ENCODE results near the gene ASTN2.

ASTN2 gene

DNA sequence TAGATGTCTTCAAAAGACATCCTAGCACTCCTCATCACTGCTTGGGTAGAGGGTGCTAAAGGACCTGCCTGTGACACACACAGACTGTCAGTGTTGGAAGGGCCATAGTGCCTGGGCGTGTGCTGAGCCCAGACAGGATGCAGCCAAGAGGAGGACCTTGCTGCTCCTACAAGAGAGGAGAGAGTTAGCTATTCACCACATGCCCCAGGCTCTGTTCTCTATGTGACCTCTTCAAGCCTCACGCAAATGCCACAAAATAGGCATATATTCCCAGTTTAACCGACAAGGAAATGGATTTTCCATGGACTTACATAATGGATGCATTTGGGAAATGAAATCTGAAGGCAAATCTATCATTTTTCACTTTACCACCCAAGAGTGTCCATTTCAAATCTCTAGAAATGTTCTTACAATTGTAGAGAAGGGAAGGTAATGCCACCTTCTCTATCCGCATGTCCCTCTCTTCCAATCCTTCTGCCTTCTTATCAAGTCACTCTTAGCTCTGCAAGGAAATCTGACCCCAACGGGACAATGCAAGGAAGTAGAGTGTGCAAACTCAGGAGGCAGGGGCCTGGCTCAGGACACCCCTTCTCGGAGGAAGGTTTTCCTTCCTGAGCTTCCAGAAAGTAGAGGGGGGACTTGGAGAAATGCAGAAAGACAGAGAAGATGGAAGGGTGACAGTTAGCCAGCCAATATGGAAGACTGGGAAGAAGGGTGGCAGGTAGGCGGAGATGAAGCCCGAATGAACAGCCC lies 678.3 kb downstream of the ASTN2 start:
- no peak overlapping the region; the same call in 1 of the 2 replicates for H3K4me2 ChIP-seq (ENCODE audit: low read depth, low read length)
- no peaks in the 10 kb centered on the region for H3K4me1 ChIP-seq (ENCODE audit: low read length)
- H3K4me3 ChIP-seq (ENCODE audit: low read length) = no peak overlapping the region
- H3K9me2 ChIP-seq (replicated peaks; ENCODE audit: insufficient read depth, low read length) = no peaks in the 10 kb centered on the region
- H4K20me1 ChIP-seq (ENCODE audit: insufficient read depth, low read length) = no peaks in the 10 kb centered on the region
- H3K27ac ChIP-seq (ENCODE audit: low read length) = no peak overlapping the region
- no peaks in the 10 kb centered on the region for H3K36me3 ChIP-seq (replicated peaks; ENCODE audit: insufficient read depth, low read length)
- H3K79me2 ChIP-seq (ENCODE audit: low read length) = no peaks in the 10 kb centered on the region
- no peak for DNase-seq
- no peaks in the 10 kb centered on the region for H3K9me3 ChIP-seq (replicated peaks; ENCODE audit: insufficient read depth, low read length)
- peak overlapping the region; percentile 69 for H2AFZ ChIP-seq (ENCODE audit: low read length)
- TF ChIP-seq EZH2phosphoT487 (IDR thresholded peaks at IDR 0.05; ENCODE audit: low read length) (no peak), EZH2 (optimal IDR thresholded peaks at IDR 0.05; ENCODE audit: low read depth, low read length) (no peak)
- TF ChIP-seq, protein P1, sequence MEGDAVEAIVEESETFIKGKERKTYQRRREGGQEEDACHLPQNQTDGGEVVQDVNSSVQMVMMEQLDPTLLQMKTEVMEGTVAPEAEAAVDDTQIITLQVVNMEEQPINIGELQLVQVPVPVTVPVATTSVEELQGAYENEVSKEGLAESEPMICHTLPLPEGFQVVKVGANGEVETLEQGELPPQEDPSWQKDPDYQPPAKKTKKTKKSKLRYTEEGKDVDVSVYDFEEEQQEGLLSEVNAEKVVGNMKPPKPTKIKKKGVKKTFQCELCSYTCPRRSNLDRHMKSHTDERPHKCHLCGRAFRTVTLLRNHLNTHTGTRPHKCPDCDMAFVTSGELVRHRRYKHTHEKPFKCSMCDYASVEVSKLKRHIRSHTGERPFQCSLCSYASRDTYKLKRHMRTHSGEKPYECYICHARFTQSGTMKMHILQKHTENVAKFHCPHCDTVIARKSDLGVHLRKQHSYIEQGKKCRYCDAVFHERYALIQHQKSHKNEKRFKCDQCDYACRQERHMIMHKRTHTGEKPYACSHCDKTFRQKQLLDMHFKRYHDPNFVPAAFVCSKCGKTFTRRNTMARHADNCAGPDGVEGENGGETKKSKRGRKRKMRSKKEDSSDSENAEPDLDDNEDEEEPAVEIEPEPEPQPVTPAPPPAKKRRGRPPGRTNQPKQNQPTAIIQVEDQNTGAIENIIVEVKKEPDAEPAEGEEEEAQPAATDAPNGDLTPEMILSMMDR (IDR thresholded peaks at IDR 0.05; ENCODE audit: low read length) = no peak
- no peaks in the 10 kb centered on the region for H3F3A ChIP-seq (ENCODE audit: insufficient read depth, low read length)
- no peaks in the 10 kb centered on the region for H3K27me3 ChIP-seq (replicated peaks; ENCODE audit: insufficient read depth, low read length)
- no peak overlapping the region for H3K9ac ChIP-seq (ENCODE audit: low read length)

DNA sequence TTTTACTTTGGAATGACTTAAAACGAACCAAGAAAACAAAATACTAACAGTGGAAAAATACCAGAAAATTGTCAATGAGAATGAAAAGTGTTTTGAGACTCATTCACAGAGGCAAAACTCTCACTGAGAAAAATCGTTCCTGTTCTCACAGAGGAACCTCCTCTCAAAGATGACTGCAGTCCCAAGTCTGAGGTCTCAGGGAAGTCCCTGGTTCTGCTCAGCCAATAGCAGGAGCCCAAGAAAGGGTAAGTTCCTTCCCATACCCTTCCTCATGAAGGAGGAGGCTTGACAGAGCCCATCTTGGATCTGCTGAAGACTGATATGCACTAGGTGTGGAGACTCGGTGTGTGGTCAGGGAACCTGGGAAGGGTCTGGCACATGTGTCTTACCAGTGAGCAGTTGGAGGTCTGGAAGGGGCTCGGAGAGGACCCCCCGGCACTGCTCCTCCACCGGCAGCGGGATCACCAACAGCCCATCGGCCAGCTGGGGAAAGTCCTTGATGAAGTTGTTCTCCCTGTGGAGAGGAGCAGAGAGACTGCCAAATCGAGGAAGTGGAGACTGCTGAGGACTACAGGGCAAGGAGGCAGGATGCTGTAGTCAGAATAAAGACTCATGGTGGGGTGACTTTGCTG lies 681.7 kb downstream of the ASTN2 start:
- no peaks in the 10 kb centered on the region for H3K9me3 ChIP-seq (replicated peaks; ENCODE audit: insufficient read depth, low read length)
- no peaks in the 10 kb centered on the region for H4K20me1 ChIP-seq (ENCODE audit: insufficient read depth, low read length)
- no peaks in the 10 kb centered on the region for H3K27me3 ChIP-seq (replicated peaks; ENCODE audit: insufficient read depth, low read length)
- no peak overlapping the region for H3K4me2 ChIP-seq (ENCODE audit: low read depth, low read length)
- H3K27ac ChIP-seq (ENCODE audit: low read length) = no peak overlapping the region
- H3K4me1 ChIP-seq (ENCODE audit: low read length) = no peaks in the 10 kb centered on the region
- H2AFZ ChIP-seq (ENCODE audit: low read length) = no peak overlapping the region
- no peak for DNase-seq
- TF ChIP-seq EZH2 (optimal IDR thresholded peaks at IDR 0.05; ENCODE audit: low read depth, low read length) = no peak
- no peak for TF ChIP-seq EZH2phosphoT487 (IDR thresholded peaks at IDR 0.05; ENCODE audit: low read length)
- TF ChIP-seq, protein P1 (IDR thresholded peaks at IDR 0.05; ENCODE audit: low read length) = no peak
- H3K9ac ChIP-seq (ENCODE audit: low read length) = no peak overlapping the region
- no peaks in the 10 kb centered on the region for H3F3A ChIP-seq (ENCODE audit: insufficient read depth, low read length)
- H3K9me2 ChIP-seq (replicated peaks; ENCODE audit: insufficient read depth, low read length) = no peaks in the 10 kb centered on the region
- H3K36me3 ChIP-seq (replicated peaks; ENCODE audit: insufficient read depth, low read length) = no peaks in the 10 kb centered on the region
- no peak overlapping the region for H3K4me3 ChIP-seq (ENCODE audit: low read length)
- no peaks in the 10 kb centered on the region for H3K79me2 ChIP-seq (ENCODE audit: low read length)

DNA sequence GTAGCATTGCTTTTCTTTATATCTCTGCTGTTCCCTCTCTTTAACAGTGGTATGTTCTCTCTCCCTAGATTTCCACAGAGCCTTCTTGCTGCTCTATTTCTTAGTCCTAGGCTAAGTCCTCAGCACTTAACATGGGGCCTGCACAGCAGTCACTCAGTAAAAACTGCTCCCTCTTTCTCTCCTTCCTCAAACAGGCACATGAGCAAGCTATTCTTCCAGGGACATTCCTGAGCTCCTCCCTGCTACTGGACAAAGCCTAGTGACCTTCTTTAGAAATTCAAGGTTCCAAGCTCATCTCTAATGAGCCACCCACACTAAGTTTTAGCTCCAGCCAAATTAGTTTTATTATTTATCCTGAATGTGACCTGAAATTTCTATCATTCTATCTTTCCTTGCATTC lies 688.3 kb downstream of the ASTN2 start:
- Histone ChIP-seq H3K27me3 (replicated peaks; ENCODE audit: insufficient read depth, low read length) (no peaks in the 10 kb centered on the region), H3K4me3 (ENCODE audit: low read length) (no peak overlapping the region), H3K9me3 (replicated peaks; ENCODE audit: insufficient read depth, low read length) (no peaks in the 10 kb centered on the region), H3K36me3 (replicated peaks; ENCODE audit: insufficient read depth, low read length) (no peaks in the 10 kb centered on the region), H2AFZ (ENCODE audit: low read length) (no peak overlapping the region), H4K20me1 (ENCODE audit: insufficient read depth, low read length) (no peaks in the 10 kb centered on the region), H3K27ac (ENCODE audit: low read length) (no peak overlapping the region), H3K4me2 (ENCODE audit: low read depth, low read length) (no peak overlapping the region), H3K79me2 (ENCODE audit: low read length) (no peaks in the 10 kb centered on the region), H3K4me1 (ENCODE audit: low read length) (no peaks in the 10 kb centered on the region), H3F3A (ENCODE audit: insufficient read depth, low read length) (no peaks in the 10 kb centered on the region), H3K9ac (ENCODE audit: low read length) (no peak overlapping the region), H3K9me2 (replicated peaks; ENCODE audit: insufficient read depth, low read length) (no peaks in the 10 kb centered on the region)
- DNase-seq = no peak
- TF ChIP-seq EZH2phosphoT487 (IDR thresholded peaks at IDR 0.05; ENCODE audit: low read length) (no peak), EZH2 (optimal IDR thresholded peaks at IDR 0.05; ENCODE audit: low read depth, low read length) (no peak)
- TF ChIP-seq, protein P1 (IDR thresholded peaks at IDR 0.05; ENCODE audit: low read length) = no peak

Measured in MM.1S (cell line).